HepG2 (cell line): ENCODE measurements around the gene TRAPPC12. TPM values are rescaled to one million over a fixed set of nuclear protein-coding genes. Genes with fewer than 3 reads are reported as not detected.

Source experiments
- ZFAT ChIP-seq: sonication (generic); formaldehyde crosslinking; conservative IDR thresholded peaks from 2 replicates; pipeline ENCODE4 v1.8.1; 2023; ENCODE audit warnings: missing genetic modification reagents, inconsistent platforms
- polyA plus RNA-seq, 8 experiments: library from polyadenylated mRNA; depleted of rRNA in 3 of 8; stranded (reverse) in 7 of 8; unstranded in 1 of 8; fragments of >200 nt; fragmentation: Illumina TruSeq in 4 of 8; extraction: Trizol in 4 of 8; gene quantifications; 2 replicates each; pipeline versions ENCODE4 v1.2.1 to v1.2.3, GENCODE V29; 2011 to 2016; ENCODE audit warnings: low read depth in 4 of 8, missing spikeins in 1 of 8, mixed read lengths in 1 of 8; ENCODE audit not compliant: insufficient read depth in 1 of 8
- total RNA-seq, 5 experiments: library from RNA; depleted of rRNA; stranded (reverse); fragments of >200 nt; fragmentation: Illumina TruSeq; extraction: Trizol; gene quantifications; 2 replicates each; pipeline ENCODE4 v1.2.3, GENCODE V29; 2016; ENCODE audit warnings: low read depth in 1 of 5
- TF ChIP-seq, protein P1 (sequence below): sonication (generic); formaldehyde crosslinking; IDR thresholded peaks from one replicate; pipeline ENCODE4 v1.5.1; 2020; ENCODE audit warnings: mild to moderate bottlenecking, missing genetic modification reagents; ENCODE audit errors: not compliant biosample characterization
- TF ChIP-seq, protein P2 (sequence below): sonication (generic); formaldehyde crosslinking; IDR thresholded peaks from 2 replicates; pipeline ENCODE4 v1.5.0; 2020; ENCODE audit warnings: mild to moderate bottlenecking, missing genetic modification reagents, borderline replicate concordance
- TF ChIP-seq, protein P3 (sequence below): sonication (generic); formaldehyde crosslinking; IDR thresholded peaks from 2 replicates; pipeline ENCODE4 v1.4.0; 2020; ENCODE audit warnings: mild to moderate bottlenecking, missing genetic modification reagents

Gene TRAPPC12
- total and polyA plus RNA-seq, 2 of the 13 experiments (the other 11 are each of a cell fraction or from before 2014, with no cell fraction given): 46.4 to 97.7 TPM

DNA sequence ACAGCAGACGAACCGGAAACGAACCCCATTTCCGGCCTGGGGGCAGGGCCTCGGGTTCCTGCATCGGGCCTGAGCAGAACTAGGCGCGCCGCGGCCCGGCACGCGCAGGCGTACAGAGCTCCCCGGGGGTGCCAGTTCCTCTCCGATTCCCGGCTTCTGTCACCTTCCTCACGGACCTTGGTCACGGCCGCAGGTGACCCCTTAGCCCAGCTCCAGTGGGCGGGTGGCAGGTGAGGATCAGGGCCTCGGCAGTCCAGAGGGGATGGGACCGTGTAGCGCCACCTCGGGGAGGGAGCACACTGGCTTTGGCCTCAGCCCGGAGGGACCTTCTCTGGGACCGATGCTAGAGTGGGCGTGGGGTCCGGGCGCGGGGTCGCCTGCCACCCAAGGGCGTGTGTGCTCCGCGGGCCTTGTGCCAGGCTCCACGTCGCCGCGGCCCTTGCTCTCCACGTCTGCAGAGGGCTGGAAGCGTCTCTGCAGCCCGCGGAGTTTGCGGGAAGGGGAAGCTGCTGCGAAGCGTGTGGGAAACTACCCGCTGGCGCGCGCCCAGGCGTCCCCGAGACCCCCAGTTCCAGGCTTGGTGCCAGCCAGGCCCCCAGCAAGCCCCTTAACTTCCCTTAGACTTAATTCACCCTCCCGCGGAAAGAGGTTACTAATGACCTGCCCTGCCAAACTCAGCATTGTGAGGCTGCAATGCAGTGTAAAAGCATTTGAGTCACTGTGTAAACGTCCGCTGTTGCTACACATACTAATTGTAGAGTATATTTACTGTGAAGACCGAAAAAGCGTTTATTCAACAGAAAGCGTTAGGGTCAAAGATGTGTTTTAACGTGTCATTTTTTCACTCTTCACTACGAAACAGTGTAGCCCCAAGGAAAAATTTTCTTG lies at the start of gene TRAPPC12 (continued):
- TF ChIP-seq, protein P1, sequence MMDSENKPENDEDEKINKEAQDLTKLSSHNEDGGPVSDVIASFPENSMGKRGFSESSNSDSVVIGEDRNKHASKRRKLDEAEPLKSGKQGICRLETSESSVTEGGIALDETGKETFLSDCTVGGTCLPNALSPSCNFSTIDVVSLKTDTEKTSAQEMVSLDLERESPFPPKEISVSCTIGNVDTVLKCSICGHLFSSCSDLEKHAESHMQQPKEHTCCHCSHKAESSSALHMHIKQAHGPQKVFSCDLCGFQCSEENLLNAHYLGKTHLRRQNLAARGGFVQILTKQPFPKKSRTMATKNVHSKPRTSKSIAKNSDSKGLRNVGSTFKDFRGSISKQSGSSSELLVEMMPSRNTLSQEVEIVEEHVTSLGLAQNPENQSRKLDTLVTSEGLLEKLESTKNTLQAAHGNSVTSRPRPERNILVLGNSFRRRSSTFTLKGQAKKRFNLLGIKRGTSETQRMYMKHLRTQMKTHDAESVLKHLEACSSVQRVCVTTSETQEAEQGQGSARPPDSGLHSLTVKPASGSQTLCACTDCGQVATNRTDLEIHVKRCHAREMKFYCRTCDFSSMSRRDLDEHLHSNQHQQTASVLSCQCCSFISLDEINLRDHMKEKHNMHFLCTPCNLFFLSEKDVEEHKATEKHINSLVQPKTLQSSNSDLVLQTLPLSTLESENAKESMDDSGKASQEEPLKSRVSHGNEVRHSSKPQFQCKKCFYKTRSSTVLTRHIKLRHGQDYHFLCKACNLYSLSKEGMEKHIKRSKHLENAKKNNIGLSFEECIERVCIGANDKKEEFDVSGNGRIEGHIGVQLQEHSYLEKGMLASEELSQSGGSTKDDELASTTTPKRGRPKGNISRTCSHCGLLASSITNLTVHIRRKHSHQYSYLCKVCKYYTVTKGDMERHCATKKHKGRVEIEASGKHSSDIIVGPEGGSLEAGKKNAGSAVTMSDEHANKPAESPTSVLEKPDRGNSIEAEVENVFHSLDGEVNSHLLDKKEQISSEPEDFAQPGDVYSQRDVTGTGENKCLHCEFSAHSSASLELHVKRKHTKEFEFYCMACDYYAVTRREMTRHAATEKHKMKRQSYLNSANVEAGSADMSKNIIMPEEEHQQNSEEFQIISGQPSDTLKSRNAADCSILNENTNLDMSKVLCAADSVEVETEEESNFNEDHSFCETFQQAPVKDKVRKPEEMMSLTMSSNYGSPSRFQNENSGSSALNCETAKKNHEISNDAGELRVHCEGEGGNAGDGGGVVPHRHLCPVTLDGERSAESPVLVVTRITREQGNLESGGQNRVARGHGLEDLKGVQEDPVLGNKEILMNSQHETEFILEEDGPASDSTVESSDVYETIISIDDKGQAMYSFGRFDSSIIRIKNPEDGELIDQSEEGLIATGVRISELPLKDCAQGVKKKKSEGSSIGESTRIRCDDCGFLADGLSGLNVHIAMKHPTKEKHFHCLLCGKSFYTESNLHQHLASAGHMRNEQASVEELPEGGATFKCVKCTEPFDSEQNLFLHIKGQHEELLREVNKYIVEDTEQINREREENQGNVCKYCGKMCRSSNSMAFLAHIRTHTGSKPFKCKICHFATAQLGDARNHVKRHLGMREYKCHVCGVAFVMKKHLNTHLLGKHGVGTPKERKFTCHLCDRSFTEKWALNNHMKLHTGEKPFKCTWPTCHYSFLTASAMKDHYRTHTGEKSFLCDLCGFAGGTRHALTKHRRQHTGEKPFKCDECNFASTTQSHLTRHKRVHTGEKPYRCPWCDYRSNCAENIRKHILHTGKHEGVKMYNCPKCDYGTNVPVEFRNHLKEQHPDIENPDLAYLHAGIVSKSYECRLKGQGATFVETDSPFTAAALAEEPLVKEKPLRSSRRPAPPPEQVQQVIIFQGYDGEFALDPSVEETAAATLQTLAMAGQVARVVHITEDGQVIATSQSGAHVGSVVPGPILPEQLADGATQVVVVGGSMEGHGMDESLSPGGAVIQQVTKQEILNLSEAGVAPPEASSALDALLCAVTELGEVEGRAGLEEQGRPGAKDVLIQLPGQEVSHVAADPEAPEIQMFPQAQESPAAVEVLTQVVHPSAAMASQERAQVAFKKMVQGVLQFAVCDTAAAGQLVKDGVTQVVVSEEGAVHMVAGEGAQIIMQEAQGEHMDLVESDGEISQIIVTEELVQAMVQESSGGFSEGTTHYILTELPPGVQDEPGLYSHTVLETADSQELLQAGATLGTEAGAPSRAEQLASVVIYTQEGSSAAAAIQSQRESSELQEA (CRISPR knock-in tag): peak; percentile 75
- TF ChIP-seq, protein P2, sequence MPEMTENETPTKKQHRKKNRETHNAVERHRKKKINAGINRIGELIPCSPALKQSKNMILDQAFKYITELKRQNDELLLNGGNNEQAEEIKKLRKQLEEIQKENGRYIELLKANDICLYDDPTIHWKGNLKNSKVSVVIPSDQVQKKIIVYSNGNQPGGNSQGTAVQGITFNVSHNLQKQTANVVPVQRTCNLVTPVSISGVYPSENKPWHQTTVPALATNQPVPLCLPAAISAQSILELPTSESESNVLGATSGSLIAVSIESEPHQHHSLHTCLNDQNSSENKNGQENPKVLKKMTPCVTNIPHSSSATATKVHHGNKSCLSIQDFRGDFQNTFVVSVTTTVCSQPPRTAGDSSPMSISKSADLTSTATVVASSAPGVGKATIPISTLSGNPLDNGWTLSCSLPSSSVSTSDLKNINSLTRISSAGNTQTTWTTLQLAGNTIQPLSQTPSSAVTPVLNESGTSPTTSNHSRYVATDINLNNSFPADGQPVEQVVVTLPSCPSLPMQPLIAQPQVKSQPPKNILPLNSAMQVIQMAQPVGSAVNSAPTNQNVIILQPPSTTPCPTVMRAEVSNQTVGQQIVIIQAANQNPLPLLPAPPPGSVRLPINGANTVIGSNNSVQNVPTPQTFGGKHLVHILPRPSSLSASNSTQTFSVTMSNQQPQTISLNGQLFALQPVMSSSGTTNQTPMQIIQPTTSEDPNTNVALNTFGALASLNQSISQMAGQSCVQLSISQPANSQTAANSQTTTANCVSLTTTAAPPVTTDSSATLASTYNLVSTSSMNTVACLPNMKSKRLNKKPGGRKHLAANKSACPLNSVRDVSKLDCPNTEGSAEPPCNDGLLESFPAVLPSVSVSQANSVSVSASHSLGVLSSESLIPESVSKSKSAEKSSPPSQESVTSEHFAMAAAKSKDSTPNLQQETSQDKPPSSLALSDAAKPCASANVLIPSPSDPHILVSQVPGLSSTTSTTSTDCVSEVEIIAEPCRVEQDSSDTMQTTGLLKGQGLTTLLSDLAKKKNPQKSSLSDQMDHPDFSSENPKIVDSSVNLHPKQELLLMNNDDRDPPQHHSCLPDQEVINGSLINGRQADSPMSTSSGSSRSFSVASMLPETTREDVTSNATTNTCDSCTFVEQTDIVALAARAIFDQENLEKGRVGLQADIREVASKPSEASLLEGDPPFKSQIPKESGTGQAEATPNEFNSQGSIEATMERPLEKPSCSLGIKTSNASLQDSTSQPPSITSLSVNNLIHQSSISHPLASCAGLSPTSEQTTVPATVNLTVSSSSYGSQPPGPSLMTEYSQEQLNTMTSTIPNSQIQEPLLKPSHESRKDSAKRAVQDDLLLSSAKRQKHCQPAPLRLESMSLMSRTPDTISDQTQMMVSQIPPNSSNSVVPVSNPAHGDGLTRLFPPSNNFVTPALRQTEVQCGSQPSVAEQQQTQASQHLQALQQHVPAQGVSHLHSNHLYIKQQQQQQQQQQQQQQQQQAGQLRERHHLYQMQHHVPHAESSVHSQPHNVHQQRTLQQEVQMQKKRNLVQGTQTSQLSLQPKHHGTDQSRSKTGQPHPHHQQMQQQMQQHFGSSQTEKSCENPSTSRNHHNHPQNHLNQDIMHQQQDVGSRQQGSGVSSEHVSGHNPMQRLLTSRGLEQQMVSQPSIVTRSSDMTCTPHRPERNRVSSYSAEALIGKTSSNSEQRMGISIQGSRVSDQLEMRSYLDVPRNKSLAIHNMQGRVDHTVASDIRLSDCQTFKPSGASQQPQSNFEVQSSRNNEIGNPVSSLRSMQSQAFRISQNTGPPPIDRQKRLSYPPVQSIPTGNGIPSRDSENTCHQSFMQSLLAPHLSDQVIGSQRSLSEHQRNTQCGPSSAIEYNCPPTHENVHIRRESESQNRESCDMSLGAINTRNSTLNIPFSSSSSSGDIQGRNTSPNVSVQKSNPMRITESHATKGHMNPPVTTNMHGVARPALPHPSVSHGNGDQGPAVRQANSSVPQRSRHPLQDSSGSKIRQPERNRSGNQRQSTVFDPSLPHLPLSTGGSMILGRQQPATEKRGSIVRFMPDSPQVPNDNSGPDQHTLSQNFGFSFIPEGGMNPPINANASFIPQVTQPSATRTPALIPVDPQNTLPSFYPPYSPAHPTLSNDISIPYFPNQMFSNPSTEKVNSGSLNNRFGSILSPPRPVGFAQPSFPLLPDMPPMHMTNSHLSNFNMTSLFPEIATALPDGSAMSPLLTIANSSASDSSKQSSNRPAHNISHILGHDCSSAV (CRISPR knock-in tag): peak; percentile 95; the same call in 1 of the 2 replicates
- TF ChIP-seq, protein P3, sequence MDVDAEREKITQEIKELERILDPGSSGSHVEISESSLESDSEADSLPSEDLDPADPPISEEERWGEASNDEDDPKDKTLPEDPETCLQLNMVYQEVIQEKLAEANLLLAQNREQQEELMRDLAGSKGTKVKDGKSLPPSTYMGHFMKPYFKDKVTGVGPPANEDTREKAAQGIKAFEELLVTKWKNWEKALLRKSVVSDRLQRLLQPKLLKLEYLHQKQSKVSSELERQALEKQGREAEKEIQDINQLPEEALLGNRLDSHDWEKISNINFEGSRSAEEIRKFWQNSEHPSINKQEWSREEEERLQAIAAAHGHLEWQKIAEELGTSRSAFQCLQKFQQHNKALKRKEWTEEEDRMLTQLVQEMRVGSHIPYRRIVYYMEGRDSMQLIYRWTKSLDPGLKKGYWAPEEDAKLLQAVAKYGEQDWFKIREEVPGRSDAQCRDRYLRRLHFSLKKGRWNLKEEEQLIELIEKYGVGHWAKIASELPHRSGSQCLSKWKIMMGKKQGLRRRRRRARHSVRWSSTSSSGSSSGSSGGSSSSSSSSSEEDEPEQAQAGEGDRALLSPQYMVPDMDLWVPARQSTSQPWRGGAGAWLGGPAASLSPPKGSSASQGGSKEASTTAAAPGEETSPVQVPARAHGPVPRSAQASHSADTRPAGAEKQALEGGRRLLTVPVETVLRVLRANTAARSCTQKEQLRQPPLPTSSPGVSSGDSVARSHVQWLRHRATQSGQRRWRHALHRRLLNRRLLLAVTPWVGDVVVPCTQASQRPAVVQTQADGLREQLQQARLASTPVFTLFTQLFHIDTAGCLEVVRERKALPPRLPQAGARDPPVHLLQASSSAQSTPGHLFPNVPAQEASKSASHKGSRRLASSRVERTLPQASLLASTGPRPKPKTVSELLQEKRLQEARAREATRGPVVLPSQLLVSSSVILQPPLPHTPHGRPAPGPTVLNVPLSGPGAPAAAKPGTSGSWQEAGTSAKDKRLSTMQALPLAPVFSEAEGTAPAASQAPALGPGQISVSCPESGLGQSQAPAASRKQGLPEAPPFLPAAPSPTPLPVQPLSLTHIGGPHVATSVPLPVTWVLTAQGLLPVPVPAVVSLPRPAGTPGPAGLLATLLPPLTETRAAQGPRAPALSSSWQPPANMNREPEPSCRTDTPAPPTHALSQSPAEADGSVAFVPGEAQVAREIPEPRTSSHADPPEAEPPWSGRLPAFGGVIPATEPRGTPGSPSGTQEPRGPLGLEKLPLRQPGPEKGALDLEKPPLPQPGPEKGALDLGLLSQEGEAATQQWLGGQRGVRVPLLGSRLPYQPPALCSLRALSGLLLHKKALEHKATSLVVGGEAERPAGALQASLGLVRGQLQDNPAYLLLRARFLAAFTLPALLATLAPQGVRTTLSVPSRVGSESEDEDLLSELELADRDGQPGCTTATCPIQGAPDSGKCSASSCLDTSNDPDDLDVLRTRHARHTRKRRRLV (CRISPR knock-in tag): peak; percentile 97
- TF ChIP-seq ZFAT: peak; percentile 90
